ENCODE results near the gene POU4F3.

DNA sequence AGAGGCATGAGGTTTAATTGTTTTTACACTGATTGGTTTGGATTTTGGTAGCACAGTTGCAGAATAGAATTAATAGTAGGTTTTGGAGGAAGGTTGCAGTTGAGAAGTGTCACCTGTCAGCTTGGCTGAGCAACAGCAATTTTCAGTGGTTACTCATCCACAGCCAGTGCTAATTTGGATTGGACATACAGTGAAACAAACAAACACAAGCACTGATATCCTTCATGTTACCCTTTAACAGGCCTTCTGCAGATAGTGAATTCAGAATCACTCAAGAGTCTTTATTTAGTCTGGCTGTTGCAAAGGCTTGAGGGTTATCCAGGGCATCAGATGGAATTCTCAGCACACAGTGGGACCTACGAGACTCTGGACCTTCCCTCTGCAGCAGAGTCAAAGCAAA lies 31.8 kb upstream of the POU4F3 start:
- TF ChIP-seq POLR2A (IDR thresholded peaks at IDR 0.05): no peak
- TF ChIP-seq, protein P1, sequence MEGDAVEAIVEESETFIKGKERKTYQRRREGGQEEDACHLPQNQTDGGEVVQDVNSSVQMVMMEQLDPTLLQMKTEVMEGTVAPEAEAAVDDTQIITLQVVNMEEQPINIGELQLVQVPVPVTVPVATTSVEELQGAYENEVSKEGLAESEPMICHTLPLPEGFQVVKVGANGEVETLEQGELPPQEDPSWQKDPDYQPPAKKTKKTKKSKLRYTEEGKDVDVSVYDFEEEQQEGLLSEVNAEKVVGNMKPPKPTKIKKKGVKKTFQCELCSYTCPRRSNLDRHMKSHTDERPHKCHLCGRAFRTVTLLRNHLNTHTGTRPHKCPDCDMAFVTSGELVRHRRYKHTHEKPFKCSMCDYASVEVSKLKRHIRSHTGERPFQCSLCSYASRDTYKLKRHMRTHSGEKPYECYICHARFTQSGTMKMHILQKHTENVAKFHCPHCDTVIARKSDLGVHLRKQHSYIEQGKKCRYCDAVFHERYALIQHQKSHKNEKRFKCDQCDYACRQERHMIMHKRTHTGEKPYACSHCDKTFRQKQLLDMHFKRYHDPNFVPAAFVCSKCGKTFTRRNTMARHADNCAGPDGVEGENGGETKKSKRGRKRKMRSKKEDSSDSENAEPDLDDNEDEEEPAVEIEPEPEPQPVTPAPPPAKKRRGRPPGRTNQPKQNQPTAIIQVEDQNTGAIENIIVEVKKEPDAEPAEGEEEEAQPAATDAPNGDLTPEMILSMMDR (IDR thresholded peaks at IDR 0.05): no peak
- TF ChIP-seq EP300 (IDR thresholded peaks at IDR 0.05): no peak
